ENCODE results near the gene RNF217. TPM values are rescaled to one million over a fixed set of nuclear protein-coding genes. Genes with fewer than 3 reads are reported as not detected.

The RNF217 gene
- total RNA-seq, 1 donor from 2014 or later = 51.5 TPM

- H3K27me3 Mint-ChIP-seq (ENCODE audit: low read depth) = no peaks in the 10 kb centered on the region
- no peak for DNase-seq (ENCODE audit: low spot score)
- H3K36me3 Mint-ChIP-seq (ENCODE audit: low read depth) = peaks cover 3% of the 10 kb centered on the region
- H3K9me3 Mint-ChIP-seq (ENCODE audit: low read depth) = peaks cover 4% of the 10 kb centered on the region
- no peak overlapping the region for H3K4me3 Mint-ChIP-seq (ENCODE audit: unreplicated experiment)
- peaks cover 9% of the 10 kb centered on the region for H3K4me1 Mint-ChIP-seq (ENCODE audit: low read depth)
- no peak for TF ChIP-seq CTCF (IDR thresholded peaks at IDR 0.05)
- no peak overlapping the region for H3K27ac Mint-ChIP-seq (ENCODE audit: unreplicated experiment)
Measured at GRCh38 chr6:124943658-124944057, 18.6 kb upstream of the RNF217 start.

- no peak overlapping the region for H3K4me3 Mint-ChIP-seq (ENCODE audit: unreplicated experiment)
- peaks cover 4% of the 10 kb centered on the region for H3K9me3 Mint-ChIP-seq (ENCODE audit: low read depth)
- TF ChIP-seq CTCF (IDR thresholded peaks at IDR 0.05) = no peak
- H3K4me1 Mint-ChIP-seq (ENCODE audit: low read depth) = peaks cover 14% of the 10 kb centered on the region
- H3K27ac Mint-ChIP-seq (ENCODE audit: unreplicated experiment) = no peak overlapping the region
- DNase-seq (ENCODE audit: low spot score) = no peak
- H3K27me3 Mint-ChIP-seq (ENCODE audit: low read depth) = no peaks in the 10 kb centered on the region
- no peaks in the 10 kb centered on the region for H3K36me3 Mint-ChIP-seq (ENCODE audit: low read depth)
Measured at GRCh38 chr6:124947971-124948451, 14.2 kb upstream of the RNF217 start.

GRCh38 chr6:124949706-124950105, 12.5 kb upstream of the RNF217 start:
- H3K27ac Mint-ChIP-seq (ENCODE audit: unreplicated experiment) = no peak overlapping the region
- no peak for DNase-seq (ENCODE audit: low spot score)

GRCh38 chr6:124953808-124954207, 8.4 kb upstream of the RNF217 start:
- Mint-ChIP-seq H3K36me3 (ENCODE audit: low read depth) (no peaks in the 10 kb centered on the region), H3K27me3 (ENCODE audit: low read depth) (no peaks in the 10 kb centered on the region)
- DNase-seq (ENCODE audit: low spot score) = no peak

More at GRCh38 chr6:124949706-124950105, 12.5 kb upstream of the RNF217 start:
- no peak overlapping the region for H3K4me3 Mint-ChIP-seq (ENCODE audit: unreplicated experiment)
- peaks cover 16% of the 10 kb centered on the region for H3K4me1 Mint-ChIP-seq (ENCODE audit: low read depth)
- H3K36me3 Mint-ChIP-seq (ENCODE audit: low read depth) = no peaks in the 10 kb centered on the region
- H3K27me3 Mint-ChIP-seq (ENCODE audit: low read depth) = no peaks in the 10 kb centered on the region
- no peak for TF ChIP-seq CTCF (IDR thresholded peaks at IDR 0.05)
- peaks cover 4% of the 10 kb centered on the region for H3K9me3 Mint-ChIP-seq (ENCODE audit: low read depth)

GRCh38 chr6:124955108-124955856, 7.0 kb upstream of the RNF217 start:
- Mint-ChIP-seq H3K9me3 (ENCODE audit: low read depth) (peaks cover 3% of the 10 kb centered on the region), H3K27ac (ENCODE audit: unreplicated experiment) (no peak overlapping the region), H3K27me3 (ENCODE audit: low read depth) (no peaks in the 10 kb centered on the region), H3K4me3 (ENCODE audit: unreplicated experiment) (no peak overlapping the region), H3K36me3 (ENCODE audit: low read depth) (no peaks in the 10 kb centered on the region), H3K4me1 (ENCODE audit: low read depth) (peaks cover 40% of the 10 kb centered on the region)
- DNase-seq (ENCODE audit: low spot score) = no peak
- TF ChIP-seq CTCF (IDR thresholded peaks at IDR 0.05) = no peak

More at GRCh38 chr6:124953808-124954207, 8.4 kb upstream of the RNF217 start:
- H3K27ac Mint-ChIP-seq (ENCODE audit: unreplicated experiment) = no peak overlapping the region
- H3K9me3 Mint-ChIP-seq (ENCODE audit: low read depth) = peaks cover 2% of the 10 kb centered on the region
- no peak overlapping the region for H3K4me3 Mint-ChIP-seq (ENCODE audit: unreplicated experiment)
- TF ChIP-seq CTCF (IDR thresholded peaks at IDR 0.05) = no peak
- peaks cover 32% of the 10 kb centered on the region for H3K4me1 Mint-ChIP-seq (ENCODE audit: low read depth)

All from chondrocyte (in vitro differentiated cells).